Brain microvascular endothelial cell (primary cell): ENCODE results near the gene ZNF598.
"Not testable (repeated sequence)": the region's sequence is repeated elsewhere in the genome, so short reads cannot be mapped to it uniquely, and the experiment has no call there.

Experiments used
- DNase-seq: peaks from one replicate; pipeline ENCODE4 v3.0.0-alpha.2; 2020
- H3K27ac ChIP-seq: fragments of 250-450 bp; sonication (Bioruptor Pico); 2 replicates; pipeline ENCODE4 v1.5.1; 2020; ENCODE audit warnings: mild to moderate bottlenecking, moderate library complexity
- H3K27me3 ChIP-seq: fragments of 250-450 bp; sonication (Bioruptor Pico); replicated peaks from 2 replicates; pipeline ENCODE4 v1.5.1; 2020; ENCODE audit warnings: mild to moderate bottlenecking
- H3K36me3 ChIP-seq: fragments of 250-450 bp; sonication (Bioruptor Pico); replicated peaks from 2 replicates; pipeline ENCODE4 v1.5.1; 2020; ENCODE audit warnings: mild to moderate bottlenecking
- H3K4me3 ChIP-seq: 2 replicates; pipeline ENCODE4 v1.5.1; 2011; ENCODE audit warnings: low read depth, mild to moderate bottlenecking, control low read depth, low read length, moderate library complexity
- in situ Hi-C: cut with HindIII; loops from 2 replicates; pipeline ENCODE4 v1.10.0; 2017; ENCODE audit warnings: low sequenced_read_pairs, low pct_ligation_motif_present
- TF ChIP-seq, protein P1 (sequence below): IDR thresholded peaks from 2 replicates; pipeline ENCODE4 v1.5.1; 2011; ENCODE audit warnings: low read depth, mild to moderate bottlenecking, moderate library complexity, low read length, control low read depth, inconsistent platforms; ENCODE audit errors: missing control alignments

The ZNF598 gene

DNA sequence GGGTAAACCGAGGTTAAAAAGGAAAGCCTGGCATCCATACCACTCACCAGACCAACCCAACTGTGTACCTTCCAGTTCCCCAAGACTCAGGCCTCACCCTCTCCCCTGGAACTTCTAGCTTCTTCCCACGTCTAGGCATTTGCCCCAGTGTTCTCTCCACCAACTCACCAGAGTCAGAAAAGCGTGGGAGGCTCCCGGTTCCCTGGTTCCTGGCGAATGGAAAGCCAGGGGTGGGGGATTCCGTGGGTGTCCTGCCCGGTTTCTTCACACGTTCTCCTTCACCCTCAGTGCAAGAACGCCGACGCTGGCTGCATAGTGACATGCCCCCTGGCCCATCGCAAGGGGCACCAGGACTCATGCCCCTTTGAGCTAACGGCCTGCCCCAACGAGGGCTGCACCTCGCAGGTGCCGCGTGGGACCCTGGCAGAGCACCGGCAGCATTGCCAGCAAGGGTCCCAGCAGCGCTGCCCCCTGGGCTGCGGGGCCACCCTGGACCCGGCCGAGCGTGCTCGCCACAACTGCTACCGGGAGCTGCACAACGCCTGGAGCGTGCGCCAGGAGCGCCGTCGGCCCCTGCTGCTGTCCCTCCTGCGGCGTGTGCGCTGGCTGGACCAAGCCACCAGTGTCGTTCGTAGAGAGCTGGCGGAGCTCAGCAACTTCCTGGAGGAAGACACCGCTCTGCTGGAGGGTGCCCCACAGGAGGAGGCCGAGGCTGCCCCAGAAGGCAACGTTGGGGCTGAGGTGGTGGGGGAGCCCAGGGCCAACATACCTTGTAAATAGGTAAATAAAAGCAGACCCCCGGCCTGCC lies 41.3 kb downstream of the ZNF598 start:
- H3K4me3 ChIP-seq: no peak overlapping the region

DNA sequence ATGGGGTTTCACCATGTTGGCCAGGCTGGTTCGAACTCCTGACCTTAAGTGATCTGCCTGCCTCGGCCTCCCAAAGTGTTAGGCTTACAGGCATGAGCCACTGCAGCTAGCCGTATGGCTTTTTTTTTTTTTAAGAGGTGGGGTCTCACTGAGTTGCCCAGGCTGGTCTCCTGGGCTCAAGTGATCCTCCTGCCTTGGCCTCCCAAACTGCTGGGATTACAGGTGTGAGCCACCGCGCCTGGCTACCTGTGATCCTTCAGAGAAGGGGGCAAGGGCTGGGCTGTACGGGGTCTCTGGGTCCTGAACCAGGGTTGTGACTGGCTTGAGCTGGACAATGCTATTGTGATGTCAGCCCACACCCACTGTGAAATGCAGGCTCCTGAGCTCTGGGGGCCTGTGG lies 43.2 kb downstream of the ZNF598 start, which contains the start of gene RNF151:
RNF151 (plus strand) TSS at position 397 of the 400 bp plus-strand sequence. CDS start 26 bp downstream, outside the sequence.
- DNase-seq: no peak
- Histone ChIP-seq H3K4me3 (peak within 1 kb of the TSS; percentile 93), H3K27me3 (no peaks in the 10 kb centered on the region), H3K36me3 (peaks cover 27% of the 10 kb centered on the region), H3K27ac (no peak within 1 kb of the TSS)
- in situ Hi-C loops: no loop called here
- TF ChIP-seq, protein P1, sequence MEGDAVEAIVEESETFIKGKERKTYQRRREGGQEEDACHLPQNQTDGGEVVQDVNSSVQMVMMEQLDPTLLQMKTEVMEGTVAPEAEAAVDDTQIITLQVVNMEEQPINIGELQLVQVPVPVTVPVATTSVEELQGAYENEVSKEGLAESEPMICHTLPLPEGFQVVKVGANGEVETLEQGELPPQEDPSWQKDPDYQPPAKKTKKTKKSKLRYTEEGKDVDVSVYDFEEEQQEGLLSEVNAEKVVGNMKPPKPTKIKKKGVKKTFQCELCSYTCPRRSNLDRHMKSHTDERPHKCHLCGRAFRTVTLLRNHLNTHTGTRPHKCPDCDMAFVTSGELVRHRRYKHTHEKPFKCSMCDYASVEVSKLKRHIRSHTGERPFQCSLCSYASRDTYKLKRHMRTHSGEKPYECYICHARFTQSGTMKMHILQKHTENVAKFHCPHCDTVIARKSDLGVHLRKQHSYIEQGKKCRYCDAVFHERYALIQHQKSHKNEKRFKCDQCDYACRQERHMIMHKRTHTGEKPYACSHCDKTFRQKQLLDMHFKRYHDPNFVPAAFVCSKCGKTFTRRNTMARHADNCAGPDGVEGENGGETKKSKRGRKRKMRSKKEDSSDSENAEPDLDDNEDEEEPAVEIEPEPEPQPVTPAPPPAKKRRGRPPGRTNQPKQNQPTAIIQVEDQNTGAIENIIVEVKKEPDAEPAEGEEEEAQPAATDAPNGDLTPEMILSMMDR: no peak

More for the DNA sequence above, 41.3 kb downstream of the ZNF598 start:
- DNase-seq: no peak
- H3K27me3 ChIP-seq: no peaks in the 10 kb centered on the region
- TF ChIP-seq, protein P1: no peak
- in situ Hi-C loops: no loop called here
- H3K36me3 ChIP-seq: peaks cover 9% of the 10 kb centered on the region
- H3K27ac ChIP-seq: no peak overlapping the region

DNA sequence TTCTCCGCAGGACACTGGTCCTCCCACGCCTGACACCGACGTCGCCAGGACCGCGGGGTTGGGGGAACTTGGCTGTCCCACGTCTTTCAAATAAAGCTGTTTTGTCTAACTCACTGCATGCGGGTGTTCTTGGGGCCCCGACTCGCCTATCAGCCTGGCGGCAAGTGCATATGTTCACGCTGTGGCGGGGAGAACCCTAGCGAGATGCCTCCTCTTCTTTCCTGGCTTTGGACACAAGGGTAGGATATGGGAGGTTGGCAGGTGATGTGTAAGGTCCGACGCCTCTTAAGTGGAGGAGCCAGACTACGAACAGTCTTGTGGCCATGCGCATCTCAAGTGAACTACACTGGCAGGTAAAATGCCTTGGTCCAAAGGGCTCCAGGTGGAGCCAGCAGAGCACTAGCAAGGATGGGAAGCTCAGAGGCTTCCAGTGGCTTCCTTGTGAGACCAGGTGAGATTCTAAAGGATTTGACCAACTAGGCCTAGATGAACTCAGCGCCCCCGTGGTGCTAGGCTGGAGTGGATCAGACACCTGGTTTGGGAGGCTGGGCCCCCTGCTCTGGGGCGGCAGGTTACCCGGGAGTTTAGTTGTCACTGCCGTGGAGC lies 44.1 kb downstream of the ZNF598 start:
- Histone ChIP-seq H3K27me3 (no peaks in the 10 kb centered on the region), H3K27ac (peak overlapping the region; percentile 88), H3K4me3 (peak overlapping the region; percentile 93), H3K36me3 (peaks cover 32% of the 10 kb centered on the region)
- DNase-seq: no peak
- in situ Hi-C loops: no loop called here
- TF ChIP-seq, protein P1: no peak

DNA sequence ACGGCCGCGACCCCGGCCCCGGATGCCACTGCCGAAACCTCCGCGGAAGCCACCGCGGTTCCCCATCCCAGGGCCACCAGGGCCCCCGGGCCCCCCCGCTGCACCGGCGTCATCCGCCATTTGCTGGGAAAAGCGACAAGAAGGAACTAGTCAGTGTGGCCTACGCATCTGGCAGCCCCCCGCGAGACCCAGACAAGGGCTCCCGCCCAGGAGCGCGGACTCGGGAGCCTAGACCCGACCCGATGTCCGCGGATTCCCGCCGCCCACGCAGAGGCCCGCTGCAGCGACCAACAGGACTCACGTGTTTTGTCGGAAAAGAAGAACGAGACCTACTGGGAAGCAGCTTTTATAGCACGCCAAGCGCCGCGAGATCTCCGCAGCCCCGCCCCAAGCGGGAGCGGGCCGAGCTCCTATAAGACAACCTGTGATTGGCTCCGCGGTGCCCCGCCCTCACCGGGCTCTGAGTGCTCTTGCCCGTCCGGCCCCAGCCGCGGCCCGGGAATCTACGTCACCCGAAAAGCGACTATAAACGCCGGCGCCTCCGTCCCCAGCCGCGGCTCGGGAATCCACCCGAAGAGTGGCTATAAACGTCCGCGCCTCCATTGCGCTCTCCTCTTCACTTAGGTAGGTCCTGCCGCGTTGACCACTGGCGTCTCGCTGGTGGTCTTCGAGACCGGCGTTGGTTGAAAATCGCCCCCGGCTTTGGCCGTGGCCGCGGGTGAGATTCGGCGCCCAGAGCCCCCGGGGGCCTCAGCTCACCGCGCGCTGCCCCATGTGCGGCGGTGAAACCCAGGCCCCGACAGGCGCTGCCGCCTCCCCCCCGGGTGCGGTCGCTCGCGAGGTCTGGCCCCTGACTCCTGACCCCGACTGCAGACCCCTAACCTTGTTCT lies 44.9 kb downstream of the ZNF598 start, which contains the start of gene RPS2:
RPS2 (minus strand) TSS at position 321 of the 890 bp plus-strand sequence; CDS start at position 120, 201 bp downstream.
- in situ Hi-C loops: no loop called here
- Histone ChIP-seq H3K36me3 (peaks cover 32% of the 10 kb centered on the region), H3K27me3 (no peaks in the 10 kb centered on the region), H3K4me3 (peak within 1 kb of the TSS; percentile 93), H3K27ac (peak within 1 kb of the TSS; percentile 88)
- DNase-seq: peak; percentile 99
- TF ChIP-seq, protein P1: no peak

DNA sequence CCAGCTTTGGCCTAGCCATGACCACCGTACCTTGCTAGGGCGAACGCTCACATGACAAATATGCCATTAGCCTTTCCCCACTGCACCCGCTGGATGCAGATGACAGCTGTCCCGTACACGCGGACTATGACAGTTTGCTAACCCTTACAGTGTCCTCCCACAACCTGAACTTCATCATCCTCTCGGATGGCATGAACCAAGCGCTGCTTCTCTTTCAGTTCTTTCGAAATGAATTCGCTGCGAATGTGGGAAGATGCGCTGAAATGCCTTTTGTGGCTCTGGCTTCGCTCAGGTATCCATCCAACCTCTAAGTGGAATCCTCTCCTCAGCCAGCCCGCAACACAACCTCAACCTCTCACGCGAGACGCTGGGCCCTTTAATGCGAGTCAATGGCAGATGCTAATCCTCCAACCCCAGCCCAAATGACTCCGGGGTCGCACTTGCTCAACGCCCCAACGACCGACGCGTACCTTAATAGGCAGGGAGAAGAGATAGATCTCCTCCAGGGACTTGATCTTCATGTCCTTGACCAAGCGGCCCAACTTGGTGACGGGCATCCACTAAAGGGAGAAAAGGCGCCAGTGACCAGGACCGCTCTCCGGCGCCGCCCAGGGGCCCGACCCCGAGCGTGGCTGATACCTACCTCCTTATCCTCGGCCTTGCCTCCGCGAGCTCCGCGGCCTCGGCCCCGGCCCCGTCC lies 45.7 kb downstream of the ZNF598 start:
- no peaks in the 10 kb centered on the region for H3K27me3 ChIP-seq
- DNase-seq: no peak
- H3K36me3 ChIP-seq: peaks cover 32% of the 10 kb centered on the region
- TF ChIP-seq, protein P1: peak; percentile 3
- in situ Hi-C loops: no loop called here
- H3K4me3 ChIP-seq: peak overlapping the region; percentile 93
- peak overlapping the region; percentile 88 for H3K27ac ChIP-seq

DNA sequence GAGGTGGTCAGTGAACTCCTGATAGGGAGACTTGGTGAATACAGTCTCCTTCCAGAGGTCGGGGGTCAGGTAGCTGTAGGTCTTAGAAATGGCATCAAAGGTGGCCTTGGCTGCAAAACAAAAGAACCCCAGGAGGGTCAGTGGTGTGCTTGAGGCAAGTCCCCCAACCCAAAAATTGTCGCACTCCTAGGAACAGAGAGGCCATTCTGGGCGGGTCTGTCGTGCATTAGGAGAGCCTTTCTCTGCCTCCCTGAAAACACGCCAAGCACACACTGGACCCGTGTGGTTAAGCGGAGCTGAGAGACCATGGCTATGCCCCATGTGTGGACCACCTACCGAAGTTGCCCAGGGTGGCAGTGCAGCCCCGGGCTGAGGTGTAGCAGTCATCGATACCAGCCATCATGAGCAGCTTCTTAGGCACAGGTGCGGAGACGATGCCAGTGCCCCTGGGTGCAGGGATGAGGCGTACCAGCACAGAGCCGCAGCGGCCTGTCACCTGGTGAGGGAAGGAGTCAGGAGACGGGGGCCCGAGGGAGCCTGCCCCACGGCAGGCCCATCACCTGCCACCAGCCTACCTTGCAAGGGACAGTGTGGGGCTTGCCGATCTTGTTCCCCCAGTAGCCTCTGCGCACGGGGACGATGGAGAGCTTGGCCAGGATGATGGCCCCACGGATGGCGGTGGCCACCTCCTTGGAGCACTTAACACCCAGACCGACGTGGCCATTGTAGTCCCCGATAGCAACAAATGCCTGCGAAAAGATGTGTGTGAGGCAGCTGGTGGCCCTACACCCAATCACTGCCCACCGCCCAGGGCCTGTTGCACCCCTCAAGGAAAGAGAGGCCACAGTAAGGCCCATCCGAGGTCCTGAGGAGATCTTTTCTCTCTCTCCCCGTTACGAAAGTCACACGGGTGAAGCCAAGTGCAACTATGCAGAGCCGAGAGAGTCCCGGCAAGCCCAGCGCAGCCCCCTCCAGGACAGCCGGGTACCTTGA lies 47.2 kb downstream of the ZNF598 start:
- Histone ChIP-seq H3K4me3 (peak overlapping the region; percentile 93), H3K27ac (peak overlapping the region; percentile 88), H3K36me3 (peaks cover 32% of the 10 kb centered on the region)
- DNase-seq, in situ Hi-C loops, H3K27me3 ChIP-seq: not testable (repeated sequence)
